SU-DHL-6 (cell line): ENCODE data around the gene PPP6R3.

Source experiments
- H2AFZ ChIP-seq: fragments of 200-600 bp; sonication (generic); 2 replicates; pipeline ENCODE4 v1.6.1; 2014; ENCODE audit warnings: low read depth, mild to moderate bottlenecking, moderate library complexity, mixed read lengths, antibody characterized with exemption, low read length; ENCODE audit not compliant: severe bottlenecking
- H3F3A ChIP-seq: fragments of 200-600 bp; shearing (Covaris generic); 2 replicates; pipeline ENCODE4 v1.6.0; 2016; ENCODE audit warnings: antibody characterized with exemption, mild to moderate bottlenecking; ENCODE audit not compliant: insufficient read depth
- H3K27ac ChIP-seq: fragments of 200-600 bp; sonication (generic); 2 replicates; pipeline ENCODE4 v1.5.1; 2016; ENCODE audit warnings: low read depth, mild to moderate bottlenecking, low read length, moderate library complexity, mixed read lengths
- H3K27me3 ChIP-seq: fragments of 200-600 bp; sonication (generic), shearing (Covaris generic); 2 replicates; pipeline ENCODE4 v1.6.0; 2014; ENCODE audit warnings: mild to moderate bottlenecking, low read length
- H3K36me3 ChIP-seq: fragments of 200-600 bp; sonication (generic); 2 replicates; pipeline ENCODE4 v1.6.1; 2014; ENCODE audit warnings: mild to moderate bottlenecking, low read length, mixed read lengths
- H3K4me2 ChIP-seq: fragments of 300-600, 200-600 bp; shearing (Covaris generic), sonication (generic); 2 replicates; pipeline ENCODE4 v1.6.0; 2014; ENCODE audit warnings: low read length, low read depth, mild to moderate bottlenecking; ENCODE audit not compliant: poor library complexity, severe bottlenecking
- H3K4me3 ChIP-seq: fragments of 200-600 bp; sonication (generic); 2 replicates; pipeline ENCODE4 v1.5.1; 2014; ENCODE audit warnings: antibody characterized with exemption, low read length, mild to moderate bottlenecking, mixed read lengths; ENCODE audit not compliant: insufficient read depth, poor library complexity, severe bottlenecking
- H3K79me2 ChIP-seq: fragments of 200-600 bp; sonication (generic); 2 replicates; pipeline ENCODE4 v1.6.1; 2014; ENCODE audit warnings: mild to moderate bottlenecking, low read length, moderate library complexity; ENCODE audit not compliant: insufficient read depth
- H3K9ac ChIP-seq: fragments of 200-600 bp; sonication (generic); 2 replicates; pipeline ENCODE4 v1.7.0; 2014; ENCODE audit warnings: mild to moderate bottlenecking, low read length
- H3K9me2 ChIP-seq: fragments of 200-600 bp; sonication (generic); replicated peaks from 2 replicates; pipeline ENCODE4 v1.6.1; 2014; ENCODE audit warnings: low read length; ENCODE audit not compliant: insufficient read depth
- H3K9me3 ChIP-seq: fragments of 200-600 bp; sonication (generic); 2 replicates; pipeline ENCODE4 v1.6.1; 2014; ENCODE audit warnings: low read length, mixed read lengths; ENCODE audit not compliant: insufficient read depth
- H4K20me1 ChIP-seq: fragments of 200-600 bp; sonication (generic); 2 replicates; pipeline ENCODE4 v1.6.1; 2014; ENCODE audit warnings: low read depth, mild to moderate bottlenecking, antibody characterized with exemption, low read length, moderate library complexity, mixed read lengths
- EZH2phosphoT487 ChIP-seq: fragments of 200-600 bp; sonication (generic), shearing (Covaris generic); conservative IDR thresholded peaks from 2 replicates; pipeline ENCODE4 v1.6.1; 2018; ENCODE audit warnings: mild to moderate bottlenecking, antibody characterized with exemption, low read length, moderate library complexity, mixed read lengths
- TF ChIP-seq, protein P1 (sequence below): fragments of 200-600 bp; sonication (generic); IDR thresholded peaks from one replicate; pipeline ENCODE4 v1.5.1; 2017; ENCODE audit warnings: antibody characterized with exemption, mild to moderate bottlenecking, low read length, moderate library complexity; ENCODE audit not compliant: insufficient read depth, poor library complexity, severe bottlenecking

The PPP6R3 gene

DNA sequence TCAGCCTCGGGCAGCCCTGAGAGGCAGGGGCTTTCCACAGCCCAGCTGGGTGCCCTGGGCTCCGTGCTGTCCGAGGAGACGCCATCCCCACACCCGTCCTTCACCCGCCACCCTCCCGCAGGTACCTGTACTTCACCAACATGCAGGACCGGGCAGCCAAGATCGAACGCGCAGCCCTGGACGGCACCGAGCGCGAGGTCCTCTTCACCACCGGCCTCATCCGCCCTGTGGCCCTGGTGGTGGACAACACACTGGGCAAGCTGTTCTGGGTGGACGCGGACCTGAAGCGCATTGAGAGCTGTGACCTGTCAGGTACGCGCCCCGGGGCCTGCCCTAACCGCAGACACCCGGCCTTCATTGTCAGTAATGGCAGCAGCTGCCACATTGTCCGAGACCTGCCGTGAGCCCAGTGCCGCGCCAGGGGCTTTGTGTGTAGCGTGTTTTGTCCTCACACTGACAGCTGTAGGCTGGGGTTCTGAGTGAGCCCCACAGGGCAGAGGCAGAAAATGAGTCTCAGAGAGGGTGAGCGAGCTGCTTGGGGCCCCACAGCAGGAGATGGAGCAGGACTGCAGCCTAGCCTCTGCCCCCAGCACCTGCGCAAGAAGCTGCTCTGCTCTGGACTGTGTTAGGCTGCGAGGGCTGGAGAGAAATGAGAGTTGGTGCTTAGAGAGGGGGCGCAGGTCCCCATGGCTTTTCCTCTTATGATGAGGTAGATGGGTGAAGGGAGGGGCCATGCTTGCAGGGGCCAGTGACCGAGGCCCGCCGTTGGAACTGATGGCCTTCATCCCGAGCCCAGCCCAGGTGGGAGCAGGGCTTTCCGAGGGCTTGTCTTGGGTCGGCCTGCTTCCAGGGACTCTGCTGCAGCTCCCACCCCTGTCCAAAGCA lies 35.3 kb upstream of the PPP6R3 start:
- no peaks in the 10 kb centered on the region for H3F3A ChIP-seq
- no peaks in the 10 kb centered on the region for H4K20me1 ChIP-seq
- no peak for TF ChIP-seq EZH2phosphoT487
- TF ChIP-seq, protein P1, sequence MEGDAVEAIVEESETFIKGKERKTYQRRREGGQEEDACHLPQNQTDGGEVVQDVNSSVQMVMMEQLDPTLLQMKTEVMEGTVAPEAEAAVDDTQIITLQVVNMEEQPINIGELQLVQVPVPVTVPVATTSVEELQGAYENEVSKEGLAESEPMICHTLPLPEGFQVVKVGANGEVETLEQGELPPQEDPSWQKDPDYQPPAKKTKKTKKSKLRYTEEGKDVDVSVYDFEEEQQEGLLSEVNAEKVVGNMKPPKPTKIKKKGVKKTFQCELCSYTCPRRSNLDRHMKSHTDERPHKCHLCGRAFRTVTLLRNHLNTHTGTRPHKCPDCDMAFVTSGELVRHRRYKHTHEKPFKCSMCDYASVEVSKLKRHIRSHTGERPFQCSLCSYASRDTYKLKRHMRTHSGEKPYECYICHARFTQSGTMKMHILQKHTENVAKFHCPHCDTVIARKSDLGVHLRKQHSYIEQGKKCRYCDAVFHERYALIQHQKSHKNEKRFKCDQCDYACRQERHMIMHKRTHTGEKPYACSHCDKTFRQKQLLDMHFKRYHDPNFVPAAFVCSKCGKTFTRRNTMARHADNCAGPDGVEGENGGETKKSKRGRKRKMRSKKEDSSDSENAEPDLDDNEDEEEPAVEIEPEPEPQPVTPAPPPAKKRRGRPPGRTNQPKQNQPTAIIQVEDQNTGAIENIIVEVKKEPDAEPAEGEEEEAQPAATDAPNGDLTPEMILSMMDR, result no peak
- no peaks in the 10 kb centered on the region for H3K79me2 ChIP-seq
- no peaks in the 10 kb centered on the region for H3K27me3 ChIP-seq
- no peak overlapping the region for H3K4me2 ChIP-seq
- no peaks in the 10 kb centered on the region for H3K9me2 ChIP-seq
- no peak overlapping the region for H2AFZ ChIP-seq
- no peaks in the 10 kb centered on the region for H3K36me3 ChIP-seq
- no peak overlapping the region for H3K9ac ChIP-seq
- no peak overlapping the region for H3K27ac ChIP-seq
- peaks cover 7% of the 10 kb centered on the region; the same call in 1 of the 2 replicates for H3K9me3 ChIP-seq
- no peak overlapping the region for H3K4me3 ChIP-seq

DNA sequence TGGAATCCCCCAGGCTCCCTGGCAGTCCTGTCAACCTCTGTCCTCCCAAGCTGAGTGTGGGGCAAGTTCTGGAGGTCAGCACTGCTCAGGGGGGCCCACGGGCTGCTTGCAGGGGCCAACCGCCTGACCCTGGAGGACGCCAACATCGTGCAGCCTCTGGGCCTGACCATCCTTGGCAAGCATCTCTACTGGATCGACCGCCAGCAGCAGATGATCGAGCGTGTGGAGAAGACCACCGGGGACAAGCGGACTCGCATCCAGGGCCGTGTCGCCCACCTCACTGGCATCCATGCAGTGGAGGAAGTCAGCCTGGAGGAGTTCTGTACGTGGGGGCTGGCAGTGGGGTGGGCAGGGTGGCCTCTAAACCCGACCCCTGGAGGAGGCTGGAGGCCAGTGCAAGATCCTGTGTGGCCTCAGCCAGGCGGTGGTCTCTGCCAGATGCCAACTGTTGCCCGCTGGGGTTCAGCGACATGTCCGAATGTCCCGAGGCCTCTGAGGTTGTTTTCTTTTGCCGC lies 34.6 kb upstream of the PPP6R3 start:
- Histone ChIP-seq H3F3A (no peaks in the 10 kb centered on the region), H3K4me3 (no peak overlapping the region), H3K36me3 (no peaks in the 10 kb centered on the region), H4K20me1 (no peaks in the 10 kb centered on the region), H3K79me2 (no peaks in the 10 kb centered on the region), H3K9me2 (no peaks in the 10 kb centered on the region), H3K27ac (no peak overlapping the region), H3K27me3 (no peaks in the 10 kb centered on the region), H2AFZ (no peak overlapping the region), H3K9ac (no peak overlapping the region), H3K4me2 (no peak overlapping the region), H3K9me3 (peaks cover 7% of the 10 kb centered on the region; the same call in 1 of the 2 replicates)
- TF ChIP-seq EZH2phosphoT487, result no peak
- TF ChIP-seq, protein P1, result no peak

DNA sequence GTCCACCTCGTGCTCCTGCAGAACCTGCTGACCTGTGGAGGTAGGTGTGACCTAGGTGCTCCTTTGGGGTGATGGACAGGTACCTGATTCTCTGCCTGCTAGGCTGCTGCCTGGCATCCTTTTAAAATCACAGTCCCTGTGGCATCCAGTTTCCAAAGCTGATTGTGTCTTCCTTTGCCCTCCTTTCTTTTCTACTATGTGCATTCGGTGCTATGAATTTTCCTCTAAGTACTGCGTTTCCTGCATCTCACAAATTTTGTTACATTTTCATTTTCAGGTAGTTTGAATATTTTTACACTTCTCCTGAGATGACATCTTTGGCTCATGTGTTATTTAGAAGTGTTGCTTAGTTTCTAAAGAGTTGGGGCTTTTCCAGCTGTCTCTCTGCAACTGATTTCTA lies 30.9 kb upstream of the PPP6R3 start:
- H3K36me3 ChIP-seq, result no peaks in the 10 kb centered on the region
- H4K20me1 ChIP-seq, result no peaks in the 10 kb centered on the region
- peaks cover 7% of the 10 kb centered on the region; the same call in 1 of the 2 replicates for H3K9me3 ChIP-seq
- no peaks in the 10 kb centered on the region for H3K79me2 ChIP-seq
- no peaks in the 10 kb centered on the region for H3F3A ChIP-seq
- H3K9me2 ChIP-seq, result no peaks in the 10 kb centered on the region
- H3K27me3 ChIP-seq, result no peaks in the 10 kb centered on the region
- TF ChIP-seq, protein P1, result no peak
- TF ChIP-seq EZH2phosphoT487, result no peak
- no peak overlapping the region for H3K4me2 ChIP-seq
- no peak overlapping the region for H2AFZ ChIP-seq
- H3K27ac ChIP-seq, result no peak overlapping the region
- H3K4me3 ChIP-seq, result no peak overlapping the region
- no peak overlapping the region for H3K9ac ChIP-seq
